ENCODE data around the gene ABLIM2.

Gene ABLIM2

GRCh38 chr4:8061573-8061972 lies 97.0 kb downstream of the ABLIM2 start:
- Histone ChIP-seq H3K4me3 (ENCODE audit: severe bottlenecking) (no peak overlapping the region), H3K4me1 (ENCODE audit: insufficient read depth, poor library complexity, severe bottlenecking) (no peaks in the 10 kb centered on the region), H3K27me3 (ENCODE audit: insufficient read depth, poor library complexity, severe bottlenecking) (no peaks in the 10 kb centered on the region), H3K36me3 (ENCODE audit: low read depth) (no peaks in the 10 kb centered on the region), H3K9me3 (ENCODE audit: severe bottlenecking) (peaks cover 20% of the 10 kb centered on the region), H3K27ac (ENCODE audit: poor library complexity, severe bottlenecking) (no peak overlapping the region)
- no peak for DNase-seq (ENCODE audit: low spot score)
- TF ChIP-seq CTCF (IDR thresholded peaks at IDR 0.05; ENCODE audit: poor library complexity, severe bottlenecking), result no peak
- no peak for ATAC-seq (ENCODE audit: low read depth)

- no peaks in the 10 kb centered on the region for H3K27me3 ChIP-seq (ENCODE audit: insufficient read depth, poor library complexity, severe bottlenecking)
- peaks cover 20% of the 10 kb centered on the region for H3K9me3 ChIP-seq (ENCODE audit: severe bottlenecking)
Observed at GRCh38 chr4:8061145-8061544, 97.5 kb downstream of the ABLIM2 start.

DNA sequence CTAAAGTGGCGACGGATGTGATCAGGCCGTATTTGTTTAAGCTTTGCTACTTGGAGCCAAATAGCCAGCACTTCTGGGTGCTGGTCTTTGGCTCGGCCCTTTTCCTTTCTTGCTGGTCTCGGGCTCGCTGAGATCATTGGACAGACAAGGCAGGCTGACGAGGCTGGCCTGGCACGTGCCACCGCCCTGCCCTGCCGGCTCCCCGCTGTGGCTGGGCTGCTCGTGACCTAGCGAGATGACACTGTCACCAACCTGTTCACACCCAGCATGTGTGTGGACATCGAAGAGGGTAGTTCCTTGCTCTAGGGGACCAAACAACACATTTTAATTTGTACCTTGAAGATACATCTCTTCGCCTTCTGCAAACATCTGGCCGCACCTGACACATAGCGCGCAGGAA lies 98.0 kb downstream of the ABLIM2 start:
- H3K4me1 ChIP-seq (ENCODE audit: insufficient read depth, poor library complexity, severe bottlenecking), result no peaks in the 10 kb centered on the region
- no peak overlapping the region for H3K4me3 ChIP-seq (ENCODE audit: severe bottlenecking)
- no peak for ATAC-seq (ENCODE audit: low read depth)
- DNase-seq (ENCODE audit: low spot score), result no peak
- peaks cover 20% of the 10 kb centered on the region for H3K9me3 ChIP-seq (ENCODE audit: severe bottlenecking)
- H3K27me3 ChIP-seq (ENCODE audit: insufficient read depth, poor library complexity, severe bottlenecking), result no peaks in the 10 kb centered on the region
- TF ChIP-seq CTCF (IDR thresholded peaks at IDR 0.05; ENCODE audit: poor library complexity, severe bottlenecking), result no peak
- no peaks in the 10 kb centered on the region for H3K36me3 ChIP-seq (ENCODE audit: low read depth)
- H3K27ac ChIP-seq (ENCODE audit: poor library complexity, severe bottlenecking), result no peak overlapping the region

More at GRCh38 chr4:8061145-8061544, 97.5 kb downstream of the ABLIM2 start:
- Histone ChIP-seq H3K36me3 (ENCODE audit: low read depth) (no peaks in the 10 kb centered on the region), H3K4me1 (ENCODE audit: insufficient read depth, poor library complexity, severe bottlenecking) (no peaks in the 10 kb centered on the region), H3K27ac (ENCODE audit: poor library complexity, severe bottlenecking) (no peak overlapping the region), H3K4me3 (ENCODE audit: severe bottlenecking) (no peak overlapping the region)
- ATAC-seq (ENCODE audit: low read depth), result no peak
- no peak for DNase-seq (ENCODE audit: low spot score)
- TF ChIP-seq CTCF (IDR thresholded peaks at IDR 0.05; ENCODE audit: poor library complexity, severe bottlenecking), result no peak

DNA sequence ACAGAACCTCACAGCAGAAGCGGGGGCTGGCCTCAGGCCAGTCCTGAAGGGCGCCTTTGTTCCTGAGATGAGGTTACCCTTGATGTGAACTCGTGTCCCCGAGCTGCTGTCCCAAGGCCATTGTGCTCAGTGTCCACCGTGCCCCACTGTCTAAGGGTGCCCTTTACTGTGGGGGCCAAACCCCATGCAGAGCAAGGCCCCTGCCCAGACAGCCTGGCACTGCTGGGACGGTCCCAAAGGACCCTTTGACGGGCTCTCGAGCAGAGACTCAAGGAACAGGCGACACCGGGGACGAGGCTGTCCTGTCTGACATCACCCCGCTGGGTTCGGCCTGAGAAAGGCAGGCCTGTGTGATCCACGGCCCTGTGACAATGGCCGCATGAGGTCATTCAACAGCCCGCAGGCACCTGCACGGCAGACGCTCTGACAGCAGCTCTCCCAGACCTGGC lies 100.6 kb downstream of the ABLIM2 start:
- H3K27ac ChIP-seq (ENCODE audit: poor library complexity, severe bottlenecking), result no peak overlapping the region
- no peak for DNase-seq (ENCODE audit: low spot score)
- no peak for TF ChIP-seq CTCF (IDR thresholded peaks at IDR 0.05; ENCODE audit: poor library complexity, severe bottlenecking)
- H3K27me3 ChIP-seq (ENCODE audit: insufficient read depth, poor library complexity, severe bottlenecking), result no peaks in the 10 kb centered on the region
- no peaks in the 10 kb centered on the region for H3K4me1 ChIP-seq (ENCODE audit: insufficient read depth, poor library complexity, severe bottlenecking)
- no peak for ATAC-seq (ENCODE audit: low read depth)
- H3K9me3 ChIP-seq (ENCODE audit: severe bottlenecking), result peaks cover 5% of the 10 kb centered on the region
- H3K4me3 ChIP-seq (ENCODE audit: severe bottlenecking), result no peak overlapping the region
- no peaks in the 10 kb centered on the region for H3K36me3 ChIP-seq (ENCODE audit: low read depth)

- no peak for TF ChIP-seq CTCF (IDR thresholded peaks at IDR 0.05; ENCODE audit: poor library complexity, severe bottlenecking)
- H3K9me3 ChIP-seq (ENCODE audit: severe bottlenecking), result no peaks in the 10 kb centered on the region
- ATAC-seq (ENCODE audit: low read depth), result no peak
- no peaks in the 10 kb centered on the region for H3K27me3 ChIP-seq (ENCODE audit: insufficient read depth, poor library complexity, severe bottlenecking)
- no peaks in the 10 kb centered on the region for H3K36me3 ChIP-seq (ENCODE audit: low read depth)
- no peaks in the 10 kb centered on the region for H3K4me1 ChIP-seq (ENCODE audit: insufficient read depth, poor library complexity, severe bottlenecking)
- DNase-seq (ENCODE audit: low spot score), result no peak
- no peak overlapping the region for H3K4me3 ChIP-seq (ENCODE audit: severe bottlenecking)
- H3K27ac ChIP-seq (ENCODE audit: poor library complexity, severe bottlenecking), result no peak overlapping the region
Observed at GRCh38 chr4:8055206-8055605, 103.4 kb downstream of the ABLIM2 start.
